H1 (cell line): ENCODE data around the gene FKRP. TPM values are rescaled to one million over a fixed set of nuclear protein-coding genes. Genes with fewer than 3 reads are reported as not detected.
"Not testable (repeated sequence)": the region's sequence is repeated elsewhere in the genome, so short reads cannot be mapped to it uniquely, and the experiment has no call there.

Experiments
- CTCF ChIA-PET: fragments of 300-600 bp; sonication (Branson Sonifier 250); formaldehyde crosslinking; loops from one replicate; lab custom pipeline; 2021; ENCODE audit not compliant: partially characterized antibody; lab: Charles Lee
- POLR2A ChIA-PET: fragments of 300-600 bp; sonication (Branson Sonifier 250); formaldehyde crosslinking; loops from one replicate; lab custom pipeline; 2021; ENCODE audit warnings: inconsistent platforms; ENCODE audit not compliant: partially characterized antibody; lab: Charles Lee
- DNase-seq, 2 experiments: peaks; one replicate each; pipeline versions ENCODE4 v3.0.0 to v3.0.0-alpha.2; 2010 to 2022; ENCODE audit warnings: low spot score in 2 of 2, low read depth in 1 of 2, mixed read lengths in 1 of 2
- FAIRE-seq: peaks from 2 replicates; lab custom pipeline; 2011; peaks lifted over from hg19 to GRCh38; lab: Jason Lieb, UNC
- H2AFZ ChIP-seq: 2 replicates; pipeline ENCODE4 v1.8.1; 2012; ENCODE audit warnings: low read length, inconsistent platforms
- H2AK5ac ChIP-seq: 2 replicates; pipeline ENCODE4 v1.6.1; 2013; ENCODE audit warnings: low read depth, low read length
- H2BK120ac ChIP-seq: replicated peaks from 2 replicates; pipeline ENCODE3; 2013; ENCODE audit warnings: low read depth, low read length, inconsistent platforms
- H2BK12ac ChIP-seq: 2 replicates; pipeline ENCODE4 v1.6.1; 2013; ENCODE audit warnings: low read depth, low read length
- H2BK15ac ChIP-seq: 2 replicates; pipeline ENCODE4 v1.6.1; 2013; ENCODE audit warnings: low read length
- H2BK20ac ChIP-seq: 2 replicates; pipeline ENCODE4 v1.6.1; 2013; ENCODE audit warnings: low read length
- H2BK5ac ChIP-seq: 2 replicates; pipeline ENCODE4 v1.6.1; 2013; ENCODE audit warnings: low read depth, low read length
- H3K14ac ChIP-seq: 2 replicates; pipeline ENCODE4 v1.6.1; 2013; ENCODE audit warnings: inconsistent platforms; ENCODE audit not compliant: insufficient read length
- H3K18ac ChIP-seq: 2 replicates; pipeline ENCODE4 v1.6.1; 2013; ENCODE audit warnings: low read length; ENCODE audit errors: extremely low read depth
- H3K23ac ChIP-seq: 2 replicates; pipeline ENCODE4 v1.6.1; 2013; ENCODE audit warnings: inconsistent platforms; ENCODE audit not compliant: insufficient read length
- H3K23me2 ChIP-seq: 2 replicates; pipeline ENCODE4 v1.6.1; 2013; ENCODE audit warnings: low read depth, low read length
- H3K27ac ChIP-seq: 2 replicates; pipeline ENCODE4 v1.6.1; 2011; ENCODE audit warnings: low read depth, low read length, inconsistent platforms
- H3K27me3 ChIP-seq, 4 experiments: replicated peaks in 1 of 4; 1 replicate in 1 of 4; 2 replicates in 3 of 4; pipeline versions ENCODE4 v1.6.1 to v1.8.1; 2011 to 2013; ENCODE audit warnings: low read length in 3 of 4, mild to moderate bottlenecking in 3 of 4, inconsistent platforms in 2 of 4, mixed read lengths in 2 of 4, moderate library complexity in 1 of 4; ENCODE audit not compliant: control insufficient read depth in 3 of 4, insufficient read depth in 3 of 4; ENCODE audit errors: extremely low read depth in 1 of 4
- H3K36me3 ChIP-seq, 4 experiments: 2 replicates each; pipeline versions ENCODE4 v1.6.1 to v1.8.1; 2011 to 2013; ENCODE audit warnings: mild to moderate bottlenecking in 4 of 4, low read length in 3 of 4, moderate library complexity in 2 of 4, control low read depth in 1 of 4, inconsistent platforms in 1 of 4; ENCODE audit not compliant: insufficient read depth in 4 of 4, control insufficient read depth in 2 of 4
- H3K4ac ChIP-seq: replicated peaks from 2 replicates; pipeline ENCODE3; 2013; ENCODE audit warnings: low read length, low read depth, mixed read lengths, inconsistent platforms; ENCODE audit not compliant: insufficient read length
- H3K4me1 ChIP-seq, 4 experiments: replicated peaks in 1 of 4; 1 replicate in 1 of 4; 2 replicates in 3 of 4; pipeline versions ENCODE4 v1.6.1 to v1.8.1; 2011 to 2013; ENCODE audit warnings: low read length in 3 of 4, inconsistent platforms in 2 of 4, mixed read lengths in 1 of 4; ENCODE audit not compliant: insufficient read depth in 4 of 4, control insufficient read depth in 3 of 4
- H3K4me2 ChIP-seq, 2 experiments: 2 replicates each; pipeline versions ENCODE4 v1.6.1 to v1.8.1; 2011 to 2013; ENCODE audit warnings: low read depth in 2 of 2, low read length in 2 of 2, control low read depth in 1 of 2, inconsistent platforms in 1 of 2, mild to moderate bottlenecking in 1 of 2; ENCODE audit not compliant: insufficient read depth in 1 of 2
- H3K4me3 ChIP-seq, 4 experiments: fragments of 200-600, 300-600 bp in 1 of 4; sonication (generic), shearing (Covaris generic), sonication (Bioruptor Twin) in 1 of 4; 2 replicates each; pipeline versions ENCODE4 v1.5.1 to v1.8.1; 2011 to 2016; ENCODE audit warnings: low read length in 4 of 4, low read depth in 3 of 4, control low read depth in 2 of 4, inconsistent platforms in 2 of 4, mild to moderate bottlenecking in 2 of 4, mixed read lengths in 1 of 4, moderate library complexity in 1 of 4; ENCODE audit not compliant: insufficient read depth in 2 of 4; ENCODE audit errors: extremely low read depth in 1 of 4
- H3K56ac ChIP-seq: replicated peaks from 2 replicates; pipeline ENCODE3; 2013; ENCODE audit warnings: low read depth, mild to moderate bottlenecking, mixed read lengths, low read length, inconsistent platforms; ENCODE audit not compliant: insufficient read length
- H3K79me1 ChIP-seq: 2 replicates; pipeline ENCODE4 v1.6.1; 2013; ENCODE audit warnings: low read depth, low read length, control low read depth
- H3K79me2 ChIP-seq, 2 experiments: 2 replicates each; pipeline versions ENCODE4 v1.6.1 to v1.8.1; 2012 to 2013; ENCODE audit warnings: low read length in 2 of 2, mild to moderate bottlenecking in 2 of 2, inconsistent platforms in 1 of 2; ENCODE audit not compliant: insufficient read depth in 2 of 2, control insufficient read depth in 1 of 2
- H3K9ac ChIP-seq, 4 experiments: replicated peaks in 1 of 4; 1 replicate in 1 of 4; 2 replicates in 3 of 4; pipeline versions ENCODE4 v1.6.1 to v1.8.1; 2011 to 2013; ENCODE audit warnings: low read depth in 3 of 4, low read length in 3 of 4, control low read depth in 2 of 4, mild to moderate bottlenecking in 2 of 4, moderate library complexity in 2 of 4, inconsistent platforms in 1 of 4; ENCODE audit errors: extremely low read depth in 1 of 4
- H3K9me3 ChIP-seq, 2 experiments: 2 replicates each; pipeline versions ENCODE4 v1.6.1 to v1.8.1; 2012 to 2013; ENCODE audit warnings: mild to moderate bottlenecking in 2 of 2, moderate library complexity in 2 of 2, control low read depth in 1 of 2, inconsistent platforms in 1 of 2, low read depth in 1 of 2, low read length in 1 of 2, mixed read lengths in 1 of 2; ENCODE audit not compliant: insufficient read depth in 2 of 2
- H4K20me1 ChIP-seq, 2 experiments: replicated peaks in 1 of 2; 2 replicates each; pipeline versions ENCODE3 to v1.8.1; 2011 to 2013; ENCODE audit warnings: inconsistent platforms in 2 of 2, low read length in 2 of 2, mild to moderate bottlenecking in 1 of 2; ENCODE audit not compliant: insufficient read depth in 2 of 2, control insufficient read depth in 1 of 2
- H4K5ac ChIP-seq: 2 replicates; pipeline ENCODE4 v1.6.1; 2013; ENCODE audit warnings: low read length, low read depth, mixed read lengths, inconsistent platforms; ENCODE audit not compliant: insufficient read length
- H4K8ac ChIP-seq: 2 replicates; pipeline ENCODE4 v1.8.0; 2013; ENCODE audit warnings: mild to moderate bottlenecking, moderate library complexity, low read length, inconsistent platforms; ENCODE audit not compliant: insufficient read depth; ENCODE audit errors: extremely low read depth
- H4K91ac ChIP-seq: replicated peaks from 2 replicates; pipeline ENCODE3; 2013; ENCODE audit warnings: low read length, mixed read lengths, inconsistent platforms; ENCODE audit not compliant: insufficient read length
- WGBS, 2 experiments: shearing (Covaris generic) in 1 of 2; methylation state at CpG; one replicate each; pipeline versions ENCODE4 v1.1.6 to v1.1.7; 2013 to 2015; ENCODE audit warnings: low lambda C conversion rate in 2 of 2, mixed read lengths in 2 of 2, inconsistent platforms in 1 of 2, low coverage in 1 of 2, missing lambda C conversion rate in 1 of 2; ENCODE audit not compliant: insufficient replicate concordance in 2 of 2, insufficient coverage in 1 of 2, insufficient read length in 1 of 2; ENCODE audit errors: extremely low coverage in 1 of 2, missing lambda C conversion rate in 1 of 2; 5-methylcytosine and 5-hydroxymethylcytosine counted together
- polyA plus RNA-seq, 7 experiments: library from polyadenylated mRNA; depleted of rRNA in 3 of 7; stranded (reverse) in 5 of 7; unstranded in 2 of 7; fragments of >200 nt in 5 of 7; fragments of 200-250 nt in 2 of 7; gene quantifications; 1 replicate in 5 of 7; 2 replicates in 1 of 7; 4 replicates in 1 of 7; pipeline versions ENCODE4 v1.2.1 to v1.2.3, GENCODE V29; 2011 to 2013; ENCODE audit warnings: missing spikeins in 2 of 7, mixed read lengths in 2 of 7
- total RNA-seq: library from RNA; stranded (reverse); fragmentation: NEBNext Ultra II Directional; extraction: Animal tissue kit (Norgen Biotek cat#: 25700); gene quantifications from 2 replicates; pipeline ENCODE4 v1.2.1, GENCODE V29; 2021

The FKRP gene
- total and polyA plus RNA-seq, 2 of the 8 experiments (the other 6 are each of a cell fraction or from before 2014, with no cell fraction given) = 17.1 to 24.4 TPM

DNA sequence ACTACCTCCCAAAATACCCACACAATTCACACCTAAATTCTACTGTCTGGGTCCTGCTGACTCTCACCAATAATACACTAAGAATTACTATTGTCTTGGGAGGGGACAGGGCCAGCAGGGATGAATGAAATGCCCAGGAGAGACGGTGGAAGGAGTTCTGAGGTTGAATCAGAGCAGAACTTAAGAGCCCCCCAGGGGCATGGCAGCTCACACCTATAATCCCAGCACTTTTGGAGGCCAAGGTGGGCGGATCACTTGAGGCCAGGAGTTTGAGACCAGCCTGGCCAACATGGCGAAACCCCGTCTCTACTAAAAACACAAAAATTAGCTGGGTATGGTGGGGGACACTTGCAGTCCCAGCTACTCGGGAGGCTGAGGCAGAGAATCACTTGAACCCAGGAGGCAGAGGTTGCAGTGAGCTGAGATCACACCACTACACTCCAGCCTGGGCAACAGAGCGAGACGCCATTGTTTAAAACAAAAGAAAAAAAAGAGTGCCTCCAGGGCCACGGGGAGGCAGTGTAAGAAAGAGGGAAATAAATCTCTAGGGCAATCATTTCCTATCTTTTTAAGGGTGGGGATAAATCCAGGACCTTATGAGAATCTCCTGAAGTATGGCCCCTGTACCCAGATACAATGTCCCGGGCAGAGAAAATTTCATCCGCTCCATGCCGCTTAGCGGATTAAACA, 32.2 kb downstream of the FKRP start:
- not testable (repeated sequence) for H3K79me1 ChIP-seq, H2AFZ ChIP-seq, H3K4me3 ChIP-seq, H3K23me2 ChIP-seq, DNase-seq, H2BK12ac ChIP-seq, H3K14ac ChIP-seq, H3K18ac ChIP-seq, FAIRE-seq, H3K23ac ChIP-seq, H4K5ac ChIP-seq, H3K56ac ChIP-seq, H3K4me2 ChIP-seq, H3K9me3 ChIP-seq, H3K4ac ChIP-seq, H3K9ac ChIP-seq, H3K27me3 ChIP-seq, H4K8ac ChIP-seq, H2BK5ac ChIP-seq, H2AK5ac ChIP-seq, H2BK20ac ChIP-seq, H2BK15ac ChIP-seq, H3K27ac ChIP-seq, H3K4me1 ChIP-seq, H4K91ac ChIP-seq, H2BK120ac ChIP-seq
- WGBS, 2 experiments = 93% methylated on average over 12 of the region's 12 CpGs; no CpG with 5 or more reads in 1 of the 2 experiments
- Histone ChIP-seq H3K36me3 (peaks cover 40 to 89% (median 62%) of the 10 kb centered on the region in 4 experiments), H3K79me2 (peaks cover 0 to 14% of the 10 kb centered on the region in 2 experiments; a peak in 2 of 4 replicates), H4K20me1 (peaks cover 27 to 29% of the 10 kb centered on the region in 2 experiments)
- ChIA-PET POLR2A (interaction anchor here (0.6 to 18.6 kb wide), 9 partner anchors 6 to 572 kb away, joined by 3 to 333 read pairs (median 5); partner anchors contain the start of gene SLC1A5), CTCF (interaction anchor here (0.7 to 4.1 kb wide), 5 partner anchors 9 to 213 kb away, joined by 3 to 22 read pairs (median 3); no protein-coding TSS in a partner anchor)
